KMS-11 (cell line): ENCODE results near the gene MYO3B.

Source experiments
- H2AFZ ChIP-seq: fragments of 200-600 bp; sonication (generic); 2 replicates; pipeline ENCODE4 v1.6.1; 2016; ENCODE audit warnings: antibody characterized with exemption, mixed run types, low read depth
- H3K27ac ChIP-seq: fragments of 200-600 bp; sonication (generic); 2 replicates; pipeline ENCODE4 v1.6.1; 2016; ENCODE audit warnings: mild to moderate bottlenecking, mixed run types
- H3K27me3 ChIP-seq: fragments of 200-600 bp; sonication (generic); 2 replicates; pipeline ENCODE4 v1.6.1; 2017; ENCODE audit warnings: mild to moderate bottlenecking, low read depth, mixed run types, moderate library complexity; ENCODE audit not compliant: insufficient read depth
- H3K36me3 ChIP-seq: fragments of 200-600 bp; sonication (generic); 2 replicates; pipeline ENCODE4 v1.6.1; 2017; ENCODE audit warnings: mild to moderate bottlenecking, mixed run types; ENCODE audit not compliant: insufficient read depth
- H3K4me1 ChIP-seq: fragments of 200-600 bp; sonication (generic); 2 replicates; pipeline ENCODE4 v1.6.1; 2016; ENCODE audit warnings: mild to moderate bottlenecking, low read depth, mixed run types; ENCODE audit not compliant: poor library complexity, severe bottlenecking
- H3K4me2 ChIP-seq: fragments of 200-600 bp; sonication (generic); 2 replicates; pipeline ENCODE4 v1.7.0; 2016; ENCODE audit warnings: mild to moderate bottlenecking, mixed run types
- H3K4me3 ChIP-seq: fragments of 200-600 bp; sonication (generic); IDR thresholded peaks from 2 replicates; pipeline ENCODE4 v1.6.1; 2017; ENCODE audit warnings: low read depth, low read length, mixed read lengths; ENCODE audit not compliant: insufficient read depth
- H3K79me2 ChIP-seq: fragments of 200-600 bp; sonication (generic); 2 replicates; pipeline ENCODE4 v1.6.1; 2016; ENCODE audit warnings: low read depth, mixed run types; ENCODE audit not compliant: insufficient read depth
- H3K9ac ChIP-seq: fragments of 200-600 bp; sonication (generic); 2 replicates; pipeline ENCODE4 v1.6.1; 2016; ENCODE audit warnings: mild to moderate bottlenecking, mixed run types
- H4K20me1 ChIP-seq: fragments of 200-600 bp; sonication (generic); 2 replicates; pipeline ENCODE4 v1.6.1; 2016; ENCODE audit warnings: mild to moderate bottlenecking, mixed run types; ENCODE audit not compliant: insufficient read depth
- TF ChIP-seq, protein P1 (sequence below): fragments of 200-600 bp; sonication (generic); conservative IDR thresholded peaks from 2 replicates; pipeline ENCODE4 v1.6.1; 2017; ENCODE audit warnings: low read depth, mild to moderate bottlenecking, antibody characterized with exemption, low read length, moderate library complexity, mixed read lengths

Gene MYO3B

DNA sequence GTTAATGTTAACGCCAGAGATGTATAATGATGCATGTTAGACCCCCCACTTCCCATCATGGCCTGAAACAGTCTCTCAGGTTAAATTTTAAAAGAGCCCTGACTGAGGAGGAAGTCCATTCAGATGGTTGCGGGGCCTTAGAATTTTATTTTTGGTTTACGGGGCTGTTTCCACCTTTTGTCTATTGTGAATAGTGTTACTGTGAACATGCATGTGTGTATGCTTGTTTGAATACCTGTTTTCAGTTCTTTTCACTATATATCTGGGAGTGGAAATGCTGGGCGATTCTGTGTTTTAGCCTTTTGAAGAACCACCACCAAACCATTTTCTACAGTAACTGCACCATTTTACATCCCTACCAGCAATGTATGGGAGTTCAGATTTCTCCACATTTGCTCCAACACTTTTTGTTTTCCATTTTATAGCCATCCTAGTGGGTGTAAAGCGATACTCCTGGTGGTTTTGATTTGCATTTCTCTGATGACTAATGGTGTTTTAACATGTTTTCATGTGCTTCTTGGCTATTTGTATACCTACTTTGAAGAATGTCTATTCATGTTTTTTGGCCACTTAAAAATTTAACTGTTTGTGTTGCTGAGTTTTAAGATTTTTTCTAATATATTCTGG, 133.0 kb downstream of the MYO3B start:
- Histone ChIP-seq H3K4me2 (no peak overlapping the region), H3K4me1 (peaks cover 11% of the 10 kb centered on the region), H3K27me3 (no peaks in the 10 kb centered on the region), H3K9ac (no peak overlapping the region), H3K27ac (no peak overlapping the region), H3K36me3 (no peaks in the 10 kb centered on the region), H3K4me3 (no peak overlapping the region), H3K79me2 (no peaks in the 10 kb centered on the region), H4K20me1 (no peaks in the 10 kb centered on the region), H2AFZ (no peak overlapping the region)
- TF ChIP-seq, protein P1, sequence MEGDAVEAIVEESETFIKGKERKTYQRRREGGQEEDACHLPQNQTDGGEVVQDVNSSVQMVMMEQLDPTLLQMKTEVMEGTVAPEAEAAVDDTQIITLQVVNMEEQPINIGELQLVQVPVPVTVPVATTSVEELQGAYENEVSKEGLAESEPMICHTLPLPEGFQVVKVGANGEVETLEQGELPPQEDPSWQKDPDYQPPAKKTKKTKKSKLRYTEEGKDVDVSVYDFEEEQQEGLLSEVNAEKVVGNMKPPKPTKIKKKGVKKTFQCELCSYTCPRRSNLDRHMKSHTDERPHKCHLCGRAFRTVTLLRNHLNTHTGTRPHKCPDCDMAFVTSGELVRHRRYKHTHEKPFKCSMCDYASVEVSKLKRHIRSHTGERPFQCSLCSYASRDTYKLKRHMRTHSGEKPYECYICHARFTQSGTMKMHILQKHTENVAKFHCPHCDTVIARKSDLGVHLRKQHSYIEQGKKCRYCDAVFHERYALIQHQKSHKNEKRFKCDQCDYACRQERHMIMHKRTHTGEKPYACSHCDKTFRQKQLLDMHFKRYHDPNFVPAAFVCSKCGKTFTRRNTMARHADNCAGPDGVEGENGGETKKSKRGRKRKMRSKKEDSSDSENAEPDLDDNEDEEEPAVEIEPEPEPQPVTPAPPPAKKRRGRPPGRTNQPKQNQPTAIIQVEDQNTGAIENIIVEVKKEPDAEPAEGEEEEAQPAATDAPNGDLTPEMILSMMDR, result no peak

DNA sequence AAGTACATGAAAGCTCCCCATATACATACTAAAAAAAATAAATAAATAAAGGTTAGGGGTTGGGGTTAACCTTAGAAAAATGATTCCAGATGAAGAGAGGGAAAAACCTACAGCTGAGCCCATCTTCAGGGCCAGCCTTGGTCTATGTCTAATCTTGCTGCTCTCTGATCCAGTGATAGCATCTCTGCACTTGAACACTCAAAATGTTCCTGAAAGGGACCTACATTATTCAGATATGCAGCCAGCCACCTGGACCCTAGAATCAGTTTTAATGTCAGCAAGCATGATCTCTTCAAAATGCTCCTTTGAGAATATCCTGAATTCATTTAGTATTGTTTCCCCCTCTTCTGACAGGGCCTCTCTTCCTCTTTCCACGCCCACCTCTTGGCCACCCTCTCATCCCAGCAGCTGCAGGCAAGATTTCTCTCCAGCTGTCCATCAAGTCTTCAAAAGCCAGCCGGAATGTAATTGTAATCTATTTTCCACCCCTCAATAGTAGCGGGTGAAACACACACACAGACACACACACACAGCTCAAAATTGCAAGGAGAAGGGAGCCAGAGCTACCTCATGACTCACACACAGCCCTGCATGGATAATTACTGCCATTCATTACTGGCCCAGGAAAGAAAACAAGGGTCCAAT, 135.5 kb downstream of the MYO3B start:
- no peak overlapping the region for H3K4me3 ChIP-seq
- H3K4me2 ChIP-seq, result no peak overlapping the region
- H4K20me1 ChIP-seq, result no peaks in the 10 kb centered on the region
- H3K27ac ChIP-seq, result no peak overlapping the region
- H3K36me3 ChIP-seq, result no peaks in the 10 kb centered on the region
- no peaks in the 10 kb centered on the region for H3K27me3 ChIP-seq
- H3K4me1 ChIP-seq, result peaks cover 11% of the 10 kb centered on the region
- no peak overlapping the region for H2AFZ ChIP-seq
- no peaks in the 10 kb centered on the region for H3K79me2 ChIP-seq
- TF ChIP-seq, protein P1, result no peak
- H3K9ac ChIP-seq, result no peak overlapping the region

DNA sequence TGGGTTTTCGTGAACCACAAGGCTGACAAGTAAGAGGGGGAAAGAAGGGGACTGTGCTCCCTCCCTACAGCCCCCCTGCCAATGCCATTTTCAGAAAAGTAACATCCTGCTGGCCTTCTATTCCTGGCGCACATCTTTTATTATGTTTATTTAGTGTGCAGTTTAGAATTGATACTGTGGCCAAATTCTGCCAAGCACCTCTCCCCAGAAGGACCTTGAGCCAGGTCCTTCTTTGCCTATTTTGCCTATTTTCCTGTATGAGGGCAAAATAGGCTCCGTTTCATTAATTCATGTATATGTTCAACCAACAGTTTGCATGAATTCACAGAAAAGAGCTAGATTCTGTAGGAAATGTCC, 136.0 kb downstream of the MYO3B start:
- Histone ChIP-seq H3K27me3 (no peaks in the 10 kb centered on the region), H2AFZ (no peak overlapping the region), H3K27ac (no peak overlapping the region), H3K4me3 (no peak overlapping the region), H3K9ac (no peak overlapping the region), H4K20me1 (no peaks in the 10 kb centered on the region), H3K36me3 (no peaks in the 10 kb centered on the region), H3K79me2 (no peaks in the 10 kb centered on the region), H3K4me2 (no peak overlapping the region), H3K4me1 (peaks cover 11% of the 10 kb centered on the region)
- TF ChIP-seq, protein P1, result no peak

DNA sequence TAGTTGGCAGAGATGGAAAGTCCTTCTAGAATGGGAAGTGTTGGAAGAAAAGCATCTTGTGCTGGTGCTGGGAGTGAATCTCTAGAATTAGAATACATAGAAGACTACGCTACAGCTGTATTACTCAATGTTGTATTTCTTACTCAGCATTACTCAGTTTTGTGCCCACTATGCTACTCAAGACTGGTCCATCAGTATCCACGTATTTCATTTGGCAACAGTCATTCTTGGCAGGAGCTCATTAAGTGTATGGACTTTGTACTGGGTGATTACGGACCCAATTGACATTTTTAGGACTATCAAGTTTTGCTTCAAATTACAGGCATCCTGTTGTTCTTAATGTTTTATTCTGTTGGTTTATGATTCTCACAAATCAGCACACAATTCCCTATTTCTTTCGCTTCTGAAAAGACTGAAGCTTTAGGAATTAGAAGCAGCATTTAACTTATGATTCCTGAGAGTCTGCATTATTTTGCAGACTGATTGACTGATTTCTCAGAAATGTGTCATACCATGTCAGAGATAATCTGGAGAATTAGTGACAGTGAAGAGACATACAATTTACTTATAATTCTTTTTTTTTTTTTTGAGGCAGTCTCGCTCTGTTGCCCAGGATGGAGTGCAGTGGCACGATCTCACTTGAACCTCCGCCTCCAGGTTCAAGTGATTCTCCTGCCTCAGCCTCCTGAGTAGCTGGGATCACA, 136.9 kb downstream of the MYO3B start:
- H3K79me2 ChIP-seq, result no peaks in the 10 kb centered on the region
- no peak overlapping the region for H3K4me3 ChIP-seq
- no peak overlapping the region for H3K4me2 ChIP-seq
- no peaks in the 10 kb centered on the region for H4K20me1 ChIP-seq
- H3K4me1 ChIP-seq, result peaks cover 11% of the 10 kb centered on the region
- no peaks in the 10 kb centered on the region for H3K27me3 ChIP-seq
- H3K36me3 ChIP-seq, result no peaks in the 10 kb centered on the region
- H2AFZ ChIP-seq, result no peak overlapping the region
- no peak overlapping the region for H3K27ac ChIP-seq
- TF ChIP-seq, protein P1, result no peak
- no peak overlapping the region for H3K9ac ChIP-seq
